Transverse colon (tissue), 4 donors: ENCODE data around the gene PLEKHG1. TPM values are rescaled to one million over a fixed set of nuclear protein-coding genes. Genes with fewer than 3 reads are reported as not detected.

Experiments used
- DNase-seq: peaks from one replicate; pipeline ENCODE4 v3.0.0-alpha.2; 2019
- H3K27ac ChIP-seq, 4 donors: fragments of 200-600 bp; sonication (generic); 2 replicates each; pipeline ENCODE4 v1.5.1; 2016 to 2018; ENCODE audit warnings: inconsistent platforms in 4 of 4
- H3K27me3 ChIP-seq: fragments of 200-600 bp; sonication (generic); 2 replicates; pipeline ENCODE4 v1.5.1; 2017; ENCODE audit warnings: inconsistent platforms
- H3K36me3 ChIP-seq, 4 donors: fragments of 200-600 bp; sonication (generic); 2 replicates each; pipeline ENCODE4 v1.5.1; 2017 to 2019; ENCODE audit warnings: inconsistent platforms in 4 of 4
- H3K4me1 ChIP-seq, 4 donors: fragments of 200-600 bp; sonication (generic); 2 replicates each; pipeline ENCODE4 v1.5.1; 2017 to 2020; ENCODE audit warnings: inconsistent platforms in 4 of 4
- H3K4me3 ChIP-seq, 4 donors: fragments of 200-600 bp; sonication (generic); 1 replicate in 1 of 4; 2 replicates in 3 of 4; pipeline versions ENCODE4 v1.5.1 to v1.6.1; 2017 to 2019; ENCODE audit warnings: inconsistent platforms in 4 of 4
- H3K9me3 ChIP-seq, 2 donors: fragments of 200-600 bp; sonication (generic); 2 replicates each; pipeline ENCODE4 v1.5.1; 2017 to 2019; ENCODE audit warnings: inconsistent platforms in 2 of 2
- EP300 ChIP-seq: sonication (generic); formaldehyde crosslinking; IDR thresholded peaks from one replicate; pipeline ENCODE4 v1.6.1; 2017; ENCODE audit warnings: antibody characterized with exemption, low read depth
- POLR2A ChIP-seq: fragments of 450-650 bp; IDR thresholded peaks from one replicate; pipeline ENCODE4 v1.6.1; 2016; ENCODE audit warnings: antibody characterized with exemption, mild to moderate bottlenecking, moderate library complexity
- POLR2AphosphoS5 ChIP-seq, 3 donors: sonication (generic); formaldehyde crosslinking; IDR thresholded peaks; one replicate each; pipeline ENCODE4 v1.6.1; 2016; ENCODE audit warnings: antibody characterized with exemption in 3 of 3
- WGBS, 2 donors: methylation state at CpG; one replicate each; pipeline ENCODE4 v1.1.5; 2018; ENCODE audit warnings: low coverage in 1 of 2; 5-methylcytosine and 5-hydroxymethylcytosine counted together
- in situ Hi-C, 4 donors: fragments of 200-750 bp; cut with MboI; loops; one replicate each; pipeline versions ENCODE4 v1.15.0 to v1.15.1; 2017; ENCODE audit warnings: low sequenced_read_pairs in 3 of 4, low pct_ligation_motif_present in 1 of 4, low pct_unique_long_range_greater_than_20kb in 1 of 4
- intact Hi-C: fragments of 100-400 bp; cut with DNase I; formaldehyde crosslinking; loops from one replicate; pipeline ENCODE4 v1.15.1; 2023; ENCODE audit warnings: low total_unique reads
- total RNA-seq, 4 donors: library from RNA; depleted of rRNA; stranded (reverse); fragments of >200 nt; gene quantifications; one replicate each; pipeline ENCODE4 v1.1.0, GENCODE V29; 2016
- TF ChIP-seq, protein P1 (sequence below), 5 experiments: fragments of 200-600 bp in 3 of 5; fragments of 450-650 bp in 2 of 5; sonication (generic) in 3 of 5; IDR thresholded peaks; 1 replicate in 2 of 5; 2 replicates in 3 of 5; pipeline ENCODE4 v1.5.1; 2016 to 2017; ENCODE audit warnings: antibody characterized with exemption in 5 of 5, inconsistent platforms in 3 of 5, mild to moderate bottlenecking in 2 of 5, moderate library complexity in 1 of 5

The PLEKHG1 gene
- total RNA-seq, 4 donors from 2014 or later: 35.4 to 93.9 (median 58.3) TPM

DNA sequence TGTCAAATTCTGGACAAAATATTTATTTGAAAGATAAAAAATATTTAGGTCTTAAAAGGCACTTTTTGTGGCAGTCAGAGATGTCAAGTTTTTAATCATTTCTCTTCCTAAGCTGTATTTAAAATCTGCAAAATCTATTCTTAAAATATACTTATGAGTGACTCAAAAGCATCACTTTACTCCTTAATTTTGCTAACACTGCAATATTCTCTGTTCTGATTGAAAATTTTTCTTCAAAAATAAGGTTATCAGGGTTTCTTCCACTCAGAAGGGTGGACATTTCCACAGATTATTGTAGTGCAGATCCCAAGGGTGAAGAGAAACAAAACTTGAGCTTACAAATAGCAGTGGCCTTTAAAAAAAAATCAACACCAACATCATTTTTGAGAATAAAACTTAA is 27.5 kb downstream of the PLEKHG1 start:
- H3K36me3 ChIP-seq: no peaks in the 10 kb centered on the region
- in situ Hi-C loops: no loop called here
- TF ChIP-seq POLR2A (no peak), POLR2AphosphoS5 (IDR thresholded peaks at IDR 0.05) (no peak), EP300 (no peak)
- TF ChIP-seq, protein P1, sequence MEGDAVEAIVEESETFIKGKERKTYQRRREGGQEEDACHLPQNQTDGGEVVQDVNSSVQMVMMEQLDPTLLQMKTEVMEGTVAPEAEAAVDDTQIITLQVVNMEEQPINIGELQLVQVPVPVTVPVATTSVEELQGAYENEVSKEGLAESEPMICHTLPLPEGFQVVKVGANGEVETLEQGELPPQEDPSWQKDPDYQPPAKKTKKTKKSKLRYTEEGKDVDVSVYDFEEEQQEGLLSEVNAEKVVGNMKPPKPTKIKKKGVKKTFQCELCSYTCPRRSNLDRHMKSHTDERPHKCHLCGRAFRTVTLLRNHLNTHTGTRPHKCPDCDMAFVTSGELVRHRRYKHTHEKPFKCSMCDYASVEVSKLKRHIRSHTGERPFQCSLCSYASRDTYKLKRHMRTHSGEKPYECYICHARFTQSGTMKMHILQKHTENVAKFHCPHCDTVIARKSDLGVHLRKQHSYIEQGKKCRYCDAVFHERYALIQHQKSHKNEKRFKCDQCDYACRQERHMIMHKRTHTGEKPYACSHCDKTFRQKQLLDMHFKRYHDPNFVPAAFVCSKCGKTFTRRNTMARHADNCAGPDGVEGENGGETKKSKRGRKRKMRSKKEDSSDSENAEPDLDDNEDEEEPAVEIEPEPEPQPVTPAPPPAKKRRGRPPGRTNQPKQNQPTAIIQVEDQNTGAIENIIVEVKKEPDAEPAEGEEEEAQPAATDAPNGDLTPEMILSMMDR (IDR thresholded peaks at IDR 0.05): no peak
- no peak overlapping the region for H3K4me3 ChIP-seq
- intact Hi-C loops: no loop called here
- no peak for DNase-seq
- H3K9me3 ChIP-seq: no peaks in the 10 kb centered on the region
- H3K27ac ChIP-seq: peak overlapping the region; percentile 45 to 64 (median 52)
- peaks cover 10 to 35% (median 25%) of the 10 kb centered on the region in 4 donors for H3K4me1 ChIP-seq
- H3K27me3 ChIP-seq: no peaks in the 10 kb centered on the region

DNA sequence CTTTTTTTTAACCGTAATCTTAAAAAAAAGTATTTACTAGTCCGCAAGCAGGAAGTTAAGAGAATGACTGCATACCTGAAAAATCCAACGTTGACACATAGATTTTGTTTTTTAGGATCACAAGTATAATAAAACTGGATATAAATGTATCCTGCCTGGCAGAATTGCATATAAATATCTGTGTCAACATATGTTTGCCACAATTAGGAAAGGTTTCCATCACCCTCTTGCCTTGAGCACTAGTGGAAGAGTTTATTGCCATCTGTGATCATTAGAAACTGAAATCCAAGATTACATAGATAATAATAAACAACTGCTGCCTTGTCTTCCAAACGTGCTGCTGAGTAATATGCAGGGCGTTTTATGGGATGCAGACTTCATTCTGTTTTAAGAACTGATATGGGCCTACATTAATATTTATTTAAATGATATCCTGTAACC is 27.9 kb downstream of the PLEKHG1 start:
- intact Hi-C loops: no loop called here
- Histone ChIP-seq H3K9me3 (no peaks in the 10 kb centered on the region), H3K4me1 (peaks cover 14 to 40% (median 29%) of the 10 kb centered on the region in 4 donors), H3K36me3 (no peaks in the 10 kb centered on the region), H3K27ac (peak overlapping the region; percentile 45 to 64 (median 52)), H3K4me3 (no peak overlapping the region), H3K27me3 (no peaks in the 10 kb centered on the region)
- in situ Hi-C loops: no loop called here
- no peak for TF ChIP-seq POLR2AphosphoS5 (IDR thresholded peaks at IDR 0.05)
- TF ChIP-seq, protein P1 (IDR thresholded peaks at IDR 0.05): no peak
- TF ChIP-seq EP300: no peak
- TF ChIP-seq POLR2A: no peak
- DNase-seq: no peak
- 28 to 32% methylated on average over 5 of the region's 5 CpGs for WGBS, 2 donors

DNA sequence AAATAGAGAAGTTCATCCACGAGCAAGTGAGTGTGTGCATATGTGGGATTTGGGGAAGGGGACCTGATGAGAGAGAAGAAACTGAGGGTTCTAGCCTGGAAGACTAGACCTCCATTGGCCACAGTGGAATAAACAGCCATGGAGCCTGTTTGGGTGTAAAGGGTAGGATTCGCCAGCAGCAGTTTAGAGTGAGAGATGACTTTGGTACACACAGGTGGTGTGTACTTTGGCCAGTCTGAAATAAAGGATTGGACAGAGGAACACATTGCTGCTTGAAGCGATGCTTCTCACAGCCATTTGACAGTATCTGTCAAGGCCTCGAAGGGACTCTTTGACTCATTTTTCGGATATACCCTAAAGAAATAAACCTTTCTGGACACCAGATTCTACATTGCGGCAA is 29.2 kb downstream of the PLEKHG1 start:
- 74 to 87% methylated on average over 3 to 6 of the region's 6 CpGs for WGBS, 2 donors
- H3K27ac ChIP-seq: peak overlapping the region in 3 of 4 donors; percentile 46 to 64 (median 54)
- in situ Hi-C loops (no loop called here), intact Hi-C loops (no loop called here)
- DNase-seq: no peak
- H3K27me3 ChIP-seq: no peaks in the 10 kb centered on the region
- TF ChIP-seq, protein P1 (IDR thresholded peaks at IDR 0.05): no peak
- TF ChIP-seq POLR2A: no peak
- TF ChIP-seq POLR2AphosphoS5 (IDR thresholded peaks at IDR 0.05): no peak
- no peak for TF ChIP-seq EP300
- H3K4me1 ChIP-seq: peaks cover 16 to 45% (median 29%) of the 10 kb centered on the region in 4 donors
- H3K4me3 ChIP-seq: no peak overlapping the region
- H3K9me3 ChIP-seq: no peaks in the 10 kb centered on the region
- no peaks in the 10 kb centered on the region for H3K36me3 ChIP-seq

DNA sequence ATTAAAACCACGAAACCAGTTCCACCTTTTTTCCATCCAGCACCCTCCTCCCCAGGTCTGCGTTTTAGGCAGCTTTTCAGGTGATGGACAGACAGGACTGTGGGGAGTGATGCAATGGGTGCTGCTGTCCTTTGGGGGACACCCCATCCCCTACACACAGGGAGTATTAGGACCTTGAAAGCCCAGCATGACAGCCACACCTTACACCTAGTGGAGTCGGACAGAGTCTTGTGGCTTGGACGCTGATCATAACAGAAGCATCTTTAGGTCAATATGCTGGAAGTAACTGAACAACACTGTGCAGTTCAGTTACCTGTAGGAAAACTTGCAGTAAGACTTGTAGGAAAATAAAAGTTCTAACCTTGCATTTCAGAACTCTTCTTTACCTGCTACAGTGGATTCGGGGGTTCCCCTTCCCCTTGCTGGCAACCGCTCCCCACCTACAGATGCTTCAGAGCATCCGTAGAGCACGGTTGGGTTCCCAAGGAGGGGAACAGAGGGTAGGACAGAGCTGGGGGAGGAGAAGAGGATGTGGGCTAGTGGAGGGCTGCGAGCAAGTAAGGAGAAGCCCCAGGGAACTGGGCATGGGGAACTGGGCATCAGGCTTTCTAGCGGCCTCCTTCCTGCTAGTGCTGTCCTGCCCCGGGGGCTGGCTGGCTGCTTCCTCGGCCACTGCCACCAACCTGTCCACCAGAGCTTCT is 31.7 kb downstream of the PLEKHG1 start:
- Histone ChIP-seq H3K36me3 (no peaks in the 10 kb centered on the region), H3K4me3 (no peak overlapping the region), H3K27me3 (no peaks in the 10 kb centered on the region), H3K9me3 (no peaks in the 10 kb centered on the region), H3K27ac (peak overlapping the region; percentile 38 to 59 (median 50)), H3K4me1 (peaks cover 16 to 60% (median 34%) of the 10 kb centered on the region in 4 donors)
- 71 to 73% methylated on average over 7 to 12 of the region's 12 CpGs for WGBS, 2 donors
- intact Hi-C loops (no loop called here), in situ Hi-C loops (no loop called here)
- no peak for TF ChIP-seq EP300
- TF ChIP-seq, protein P1 (IDR thresholded peaks at IDR 0.05): no peak
- no peak for TF ChIP-seq POLR2A
- no peak for TF ChIP-seq POLR2AphosphoS5 (IDR thresholded peaks at IDR 0.05)
- DNase-seq: no peak
